GM18907 (cell line): Measurements from ENCODE around the gene FXR2.
A peak's percentile ranks its signal among the peaks of the same experiment; 100 is the strongest.
"Not testable (repeated sequence)": the region's sequence is repeated elsewhere in the genome, so short reads cannot be mapped to it uniquely, and the experiment has no call there.

Source experiments
- ATAC-seq: cut with Tn5 transposase; IDR thresholded peaks from one replicate; pipeline ENCODE4 v1.9.1; 2021; ENCODE audit warnings: mild to moderate bottlenecking, moderate library complexity; ENCODE audit not compliant: unreplicated experiment

FXR2 gene

GRCh38 chr17:7614425-7615264 lies at the start of gene FXR2:
Gene FXR2 (minus strand): TSS chr17:7614897. CDS start chr17:7614532, 365 bp downstream.
- peak; percentile 85 for ATAC-seq

- no peak for ATAC-seq
Measured at GRCh38 chr17:7656958-7657609, 42.4 kb upstream of the FXR2 start.

GRCh38 chr17:7655541-7655840 lies 40.8 kb upstream of the FXR2 start:
- no peak for ATAC-seq

GRCh38 chr17:7654832-7655540 lies 40.3 kb upstream of the FXR2 start:
- no peak for ATAC-seq

- ATAC-seq, result no peak
Measured at GRCh38 chr17:7652388-7653356, 38.0 kb upstream of the FXR2 start.

- ATAC-seq, result no peak
Measured at GRCh38 chr17:7651665-7652387, 37.1 kb upstream of the FXR2 start.

- ATAC-seq, result no peak
Measured at GRCh38 chr17:7651097-7651664, 36.5 kb upstream of the FXR2 start.

GRCh38 chr17:7650509-7651096 lies 35.9 kb upstream of the FXR2 start, which contains the start of gene ATP1B2:
Gene ATP1B2 (plus strand): TSS chr17:7650926. CDS start chr17:7651519, 593 bp downstream.
- no peak for ATAC-seq

- ATAC-seq, result no peak
Measured at GRCh38 chr17:7647018-7647417, 32.3 kb upstream of the FXR2 start.

- ATAC-seq, result no peak
Measured at GRCh38 chr17:7646457-7646856, 31.8 kb upstream of the FXR2 start.

- no peak for ATAC-seq
Measured at GRCh38 chr17:7644775-7645174, 30.1 kb upstream of the FXR2 start.

GRCh38 chr17:7641635-7642034 lies 26.9 kb upstream of the FXR2 start:
- ATAC-seq, result not testable (repeated sequence)

GRCh38 chr17:7640783-7641182 lies 26.1 kb upstream of the FXR2 start:
- ATAC-seq, result no peak

GRCh38 chr17:7636163-7636562 lies 21.5 kb upstream of the FXR2 start:
- no peak for ATAC-seq

GRCh38 chr17:7634384-7634783 lies 19.7 kb upstream of the FXR2 start:
- no peak for ATAC-seq

GRCh38 chr17:7633093-7633492 lies 18.4 kb upstream of the FXR2 start:
- ATAC-seq, result no peak

- no peak for ATAC-seq
Measured at GRCh38 chr17:7632492-7632894, 17.8 kb upstream of the FXR2 start.

- no peak for ATAC-seq
Measured at GRCh38 chr17:7631398-7632380, 17.0 kb upstream of the FXR2 start.
